Stomach (tissue), 4 donors: ENCODE data around the gene CDH12.

ENCODE experiments used
- POLR2AphosphoS5 ChIP-seq, 3 donors: sonication (generic); formaldehyde crosslinking; IDR thresholded peaks; one replicate each; pipeline ENCODE4 v1.6.1; 2016; ENCODE audit warnings: antibody characterized with exemption in 3 of 3
- TF ChIP-seq, protein P1 (sequence below), 7 experiments: fragments of 450-650 bp in 4 of 7; fragments of 200-600 bp in 3 of 7; sonication (generic) in 3 of 7; IDR thresholded peaks; one replicate each; pipeline ENCODE4 v1.5.1; 2016 to 2019; ENCODE audit warnings: antibody characterized with exemption in 7 of 7, control low read depth in 2 of 7, mild to moderate bottlenecking in 1 of 7

DNA sequence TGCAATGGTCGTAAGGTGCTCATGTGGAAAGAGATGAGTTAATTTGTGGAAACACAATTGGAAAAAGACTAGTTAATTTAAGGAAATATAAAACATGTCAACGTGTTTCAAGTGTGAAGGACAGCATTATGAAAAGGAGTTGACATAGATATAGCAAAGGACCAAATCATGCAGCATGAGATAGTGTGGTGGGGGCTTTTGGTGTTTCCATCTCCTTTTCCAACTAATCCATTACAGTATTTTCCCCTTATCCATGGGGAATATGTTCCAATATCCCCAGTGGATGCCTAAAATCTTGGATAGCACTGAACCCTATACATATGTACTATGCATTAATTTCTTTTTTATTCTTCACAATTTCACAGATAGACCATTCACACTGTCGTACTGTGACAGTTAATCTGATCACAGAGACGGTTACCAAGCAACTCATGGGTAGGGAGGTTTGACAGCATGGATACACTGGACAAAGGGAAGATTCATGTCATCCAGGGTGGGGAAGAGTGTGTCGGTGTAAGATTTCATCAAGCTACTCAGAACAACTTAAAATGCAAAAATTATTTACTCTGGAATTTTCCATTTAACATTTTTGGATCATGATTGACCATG, 238.6 kb downstream of the CDH12 start:
- no peak for TF ChIP-seq POLR2AphosphoS5 (IDR thresholded peaks at IDR 0.05)
- TF ChIP-seq, protein P1, sequence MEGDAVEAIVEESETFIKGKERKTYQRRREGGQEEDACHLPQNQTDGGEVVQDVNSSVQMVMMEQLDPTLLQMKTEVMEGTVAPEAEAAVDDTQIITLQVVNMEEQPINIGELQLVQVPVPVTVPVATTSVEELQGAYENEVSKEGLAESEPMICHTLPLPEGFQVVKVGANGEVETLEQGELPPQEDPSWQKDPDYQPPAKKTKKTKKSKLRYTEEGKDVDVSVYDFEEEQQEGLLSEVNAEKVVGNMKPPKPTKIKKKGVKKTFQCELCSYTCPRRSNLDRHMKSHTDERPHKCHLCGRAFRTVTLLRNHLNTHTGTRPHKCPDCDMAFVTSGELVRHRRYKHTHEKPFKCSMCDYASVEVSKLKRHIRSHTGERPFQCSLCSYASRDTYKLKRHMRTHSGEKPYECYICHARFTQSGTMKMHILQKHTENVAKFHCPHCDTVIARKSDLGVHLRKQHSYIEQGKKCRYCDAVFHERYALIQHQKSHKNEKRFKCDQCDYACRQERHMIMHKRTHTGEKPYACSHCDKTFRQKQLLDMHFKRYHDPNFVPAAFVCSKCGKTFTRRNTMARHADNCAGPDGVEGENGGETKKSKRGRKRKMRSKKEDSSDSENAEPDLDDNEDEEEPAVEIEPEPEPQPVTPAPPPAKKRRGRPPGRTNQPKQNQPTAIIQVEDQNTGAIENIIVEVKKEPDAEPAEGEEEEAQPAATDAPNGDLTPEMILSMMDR (IDR thresholded peaks at IDR 0.05), result no peak
